ENCODE measurements around the gene WNT7A.

GRCh38 chr3:13833506-13834257, 46.2 kb downstream of the WNT7A start:
- TF ChIP-seq POLR2AphosphoS5 (IDR thresholded peaks at IDR 0.05; ENCODE audit: low read depth, low read length) (no peak), TAF1 (IDR thresholded peaks at IDR 0.05; ENCODE audit: low read depth, low read length) (no peak), POLR2A (IDR thresholded peaks at IDR 0.05; ENCODE audit: low read depth, low read length) (no peak), SPI1 (IDR thresholded peaks at IDR 0.05; ENCODE audit: low read depth, low read length) (no peak)
